ENCODE data around the gene CNGA4. TPM values are rescaled to one million over a fixed set of nuclear protein-coding genes. Genes with fewer than 3 reads are reported as not detected.

Gene CNGA4
- total RNA-seq, 6 donors from 2014 or later = 0.23 to 9.3 (median 1.8) TPM

GRCh38 chr11:6237266-6237665 is 1.6 kb upstream of the CNGA4 start:
- Histone ChIP-seq H3K4me1 (peaks cover 13 to 25% (median 16%) of the 10 kb centered on the region in 4 donors), H3K27me3 (no peaks in the 10 kb centered on the region), H3K4me3 (no peak overlapping the region), H3K27ac (no peak overlapping the region), H3K9me3 (no peaks in the 10 kb centered on the region), H3K36me3 (no peaks in the 10 kb centered on the region)
- DNase-seq (no peak), ATAC-seq (ENCODE audit: low FRiP score in 2 of 2) (no peak)
- 71 to 78% methylated on average over 4 of the region's 4 CpGs for WGBS, 2 donors
- TF ChIP-seq, protein P1, sequence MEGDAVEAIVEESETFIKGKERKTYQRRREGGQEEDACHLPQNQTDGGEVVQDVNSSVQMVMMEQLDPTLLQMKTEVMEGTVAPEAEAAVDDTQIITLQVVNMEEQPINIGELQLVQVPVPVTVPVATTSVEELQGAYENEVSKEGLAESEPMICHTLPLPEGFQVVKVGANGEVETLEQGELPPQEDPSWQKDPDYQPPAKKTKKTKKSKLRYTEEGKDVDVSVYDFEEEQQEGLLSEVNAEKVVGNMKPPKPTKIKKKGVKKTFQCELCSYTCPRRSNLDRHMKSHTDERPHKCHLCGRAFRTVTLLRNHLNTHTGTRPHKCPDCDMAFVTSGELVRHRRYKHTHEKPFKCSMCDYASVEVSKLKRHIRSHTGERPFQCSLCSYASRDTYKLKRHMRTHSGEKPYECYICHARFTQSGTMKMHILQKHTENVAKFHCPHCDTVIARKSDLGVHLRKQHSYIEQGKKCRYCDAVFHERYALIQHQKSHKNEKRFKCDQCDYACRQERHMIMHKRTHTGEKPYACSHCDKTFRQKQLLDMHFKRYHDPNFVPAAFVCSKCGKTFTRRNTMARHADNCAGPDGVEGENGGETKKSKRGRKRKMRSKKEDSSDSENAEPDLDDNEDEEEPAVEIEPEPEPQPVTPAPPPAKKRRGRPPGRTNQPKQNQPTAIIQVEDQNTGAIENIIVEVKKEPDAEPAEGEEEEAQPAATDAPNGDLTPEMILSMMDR (IDR thresholded peaks at IDR 0.05) = no peak
- TF ChIP-seq EP300 (IDR thresholded peaks at IDR 0.05) (no peak), POLR2AphosphoS5 (IDR thresholded peaks at IDR 0.05) (no peak), POLR2A (IDR thresholded peaks at IDR 0.05) (no peak)

GRCh38 chr11:6237761-6238302 is 1.1 kb upstream of the CNGA4 start:
- H3K27me3 ChIP-seq = no peaks in the 10 kb centered on the region
- H3K4me1 ChIP-seq = peaks cover 12 to 22% (median 16%) of the 10 kb centered on the region in 4 donors
- no peak overlapping the region for H3K27ac ChIP-seq
- ATAC-seq (ENCODE audit: low FRiP score in 2 of 2) (no peak), DNase-seq (no peak)
- no peak overlapping the region for H3K4me3 ChIP-seq
- 89 to 90% methylated on average over 5 of the region's 5 CpGs for WGBS, 2 donors
- TF ChIP-seq, protein P1 (IDR thresholded peaks at IDR 0.05) = no peak
- TF ChIP-seq POLR2A (IDR thresholded peaks at IDR 0.05) (no peak), POLR2AphosphoS5 (IDR thresholded peaks at IDR 0.05) (no peak), EP300 (IDR thresholded peaks at IDR 0.05) (no peak)
- H3K9me3 ChIP-seq = no peaks in the 10 kb centered on the region
- no peaks in the 10 kb centered on the region for H3K36me3 ChIP-seq

DNA sequence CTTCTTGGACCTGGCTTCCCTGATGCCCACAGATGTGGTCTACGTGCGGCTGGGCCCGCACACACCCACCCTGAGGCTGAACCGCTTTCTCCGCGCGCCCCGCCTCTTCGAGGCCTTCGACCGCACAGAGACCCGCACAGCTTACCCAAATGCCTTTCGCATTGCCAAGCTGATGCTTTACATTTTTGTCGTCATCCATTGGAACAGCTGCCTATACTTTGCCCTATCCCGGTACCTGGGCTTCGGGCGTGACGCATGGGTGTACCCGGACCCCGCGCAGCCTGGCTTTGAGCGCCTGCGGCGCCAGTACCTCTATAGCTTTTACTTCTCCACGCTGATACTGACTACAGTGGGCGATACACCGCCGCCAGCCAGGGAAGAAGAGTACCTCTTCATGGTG is 1.2 kb downstream of the CNGA4 start:
- Histone ChIP-seq H3K9me3 (no peaks in the 10 kb centered on the region), H3K4me3 (no peak overlapping the region), H3K27ac (no peak overlapping the region), H3K27me3 (no peaks in the 10 kb centered on the region), H3K4me1 (peaks cover 0 to 8% (median 4%) of the 10 kb centered on the region in 4 donors), H3K36me3 (no peaks in the 10 kb centered on the region)
- 96 to 98% methylated on average over 26 to 28 of the region's 28 CpGs for WGBS, 2 donors
- TF ChIP-seq POLR2A (IDR thresholded peaks at IDR 0.05) = no peak
- peak in 1 of 2 donors; percentile 65 for DNase-seq
- ATAC-seq (ENCODE audit: low FRiP score in 2 of 2) = no peak

GRCh38 chr11:6240781-6241180 is 1.9 kb downstream of the CNGA4 start:
- Histone ChIP-seq H3K4me1 (peaks cover 0 to 2% (median 0%) of the 10 kb centered on the region in 4 donors), H3K27ac (no peak overlapping the region), H3K36me3 (no peaks in the 10 kb centered on the region), H3K4me3 (no peak overlapping the region), H3K9me3 (no peaks in the 10 kb centered on the region), H3K27me3 (no peaks in the 10 kb centered on the region)
- DNase-seq (no peak), ATAC-seq (ENCODE audit: low FRiP score in 2 of 2) (no peak)
- TF ChIP-seq EP300 (IDR thresholded peaks at IDR 0.05) (no peak), POLR2A (IDR thresholded peaks at IDR 0.05) (no peak), POLR2AphosphoS5 (IDR thresholded peaks at IDR 0.05) (no peak)
- TF ChIP-seq, protein P1 (IDR thresholded peaks at IDR 0.05) = no peak
- 47 to 56% methylated on average over 1 of the region's 1 CpG for WGBS, 2 donors

DNA sequence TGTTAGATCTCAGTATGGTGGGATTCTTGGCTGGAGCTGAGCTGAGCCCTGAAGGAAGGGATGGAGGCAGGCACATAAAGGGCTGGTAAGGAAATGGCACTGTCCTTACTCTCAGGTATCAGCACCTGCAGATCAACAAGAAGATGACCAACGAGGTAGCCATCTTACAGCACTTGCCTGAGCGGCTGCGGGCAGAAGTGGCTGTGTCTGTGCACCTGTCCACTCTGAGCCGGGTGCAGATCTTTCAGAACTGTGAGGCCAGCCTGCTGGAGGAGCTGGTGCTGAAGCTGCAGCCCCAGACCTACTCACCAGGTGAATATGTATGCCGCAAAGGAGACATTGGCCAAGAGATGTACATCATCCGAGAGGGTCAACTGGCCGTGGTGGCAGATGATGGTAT is 2.4 kb downstream of the CNGA4 start:
- TF ChIP-seq, protein P1 (IDR thresholded peaks at IDR 0.05) = no peak
- no peak for TF ChIP-seq POLR2A (IDR thresholded peaks at IDR 0.05)
- no peak for TF ChIP-seq EP300 (IDR thresholded peaks at IDR 0.05)
- no peak for TF ChIP-seq POLR2AphosphoS5 (IDR thresholded peaks at IDR 0.05)
- Histone ChIP-seq H3K27me3 (no peaks in the 10 kb centered on the region), H3K27ac (no peak overlapping the region), H3K9me3 (no peaks in the 10 kb centered on the region), H3K4me3 (no peak overlapping the region), H3K36me3 (no peaks in the 10 kb centered on the region), H3K4me1 (no peaks in the 10 kb centered on the region)
- 93 to 98% methylated on average over 4 to 7 of the region's 7 CpGs for WGBS, 2 donors
- DNase-seq = no peak
- ATAC-seq (ENCODE audit: low FRiP score in 2 of 2) = no peak
